ENCODE data around the gene NDEL1.

NDEL1 gene

GRCh38 chr17:8490256-8491023 is 54.8 kb downstream of the NDEL1 start:
- no peak for DNase-seq (ENCODE audit: extremely low spot score)
- TF ChIP-seq CTCF (IDR thresholded peaks at IDR 0.05; ENCODE audit: control extremely low read depth, extremely low read depth, low read depth, missing control alignments) = no peak
- POLR2A ChIA-PET = no interaction called here
- CTCF ChIA-PET = interaction anchor here (2.6 kb wide), 1 partner anchor 10 kb away, joined by 10 read pairs; no protein-coding TSS in a partner anchor

GRCh38 chr17:8492121-8492520 is 56.4 kb downstream of the NDEL1 start:
- ChIA-PET POLR2A (interaction anchor here (0.5 kb wide), 1 partner anchor 409 kb away, joined by 6 read pairs; no protein-coding TSS in a partner anchor), CTCF (interaction anchor here (2.6 kb wide), 1 partner anchor 12 kb away, joined by 10 read pairs; no protein-coding TSS in a partner anchor)
- no peak for DNase-seq (ENCODE audit: extremely low spot score)
- TF ChIP-seq CTCF (IDR thresholded peaks at IDR 0.05; ENCODE audit: control extremely low read depth, extremely low read depth, low read depth, missing control alignments) = no peak

- no peak for DNase-seq (ENCODE audit: extremely low spot score)
- ChIA-PET POLR2A (no interaction called here), CTCF (interaction anchor here (1.3 kb wide), 1 partner anchor 84 kb away, joined by 3 read pairs; no protein-coding TSS in a partner anchor)
- no peak for TF ChIP-seq CTCF (IDR thresholded peaks at IDR 0.05; ENCODE audit: control extremely low read depth, extremely low read depth, low read depth, missing control alignments)
These were observed 58.3 kb downstream of the NDEL1 start for GRCh38 chr17:8494021-8494420.

- DNase-seq (ENCODE audit: extremely low spot score) = no peak
- no peak for TF ChIP-seq CTCF (IDR thresholded peaks at IDR 0.05; ENCODE audit: control extremely low read depth, extremely low read depth, low read depth, missing control alignments)
- ChIA-PET CTCF (interaction anchor here (0.9 to 1.3 kb wide), 4 partner anchors 9 to 85 kb away, joined by 3 to 4 read pairs (median 3); no protein-coding TSS in a partner anchor), POLR2A (no interaction called here)
These were observed 58.9 kb downstream of the NDEL1 start for GRCh38 chr17:8494506-8495111.

GRCh38 chr17:8496081-8496480 is 60.4 kb downstream of the NDEL1 start:
- no peak for TF ChIP-seq CTCF (IDR thresholded peaks at IDR 0.05; ENCODE audit: control extremely low read depth, extremely low read depth, low read depth, missing control alignments)
- POLR2A ChIA-PET = no interaction called here
- DNase-seq (ENCODE audit: extremely low spot score) = no peak
- CTCF ChIA-PET = interaction anchor here (0.9 to 1.4 kb wide), 3 partner anchors 10 to 14 kb away, joined by 3 to 5 read pairs (median 3); no protein-coding TSS in a partner anchor

GRCh38 chr17:8499171-8499570 is 63.5 kb downstream of the NDEL1 start:
- no peak for TF ChIP-seq CTCF (IDR thresholded peaks at IDR 0.05; ENCODE audit: control extremely low read depth, extremely low read depth, low read depth, missing control alignments)
- DNase-seq (ENCODE audit: extremely low spot score) = no peak
- ChIA-PET POLR2A (no interaction called here), CTCF (interaction anchor here (1.0 kb wide), 1 partner anchor 16 kb away, joined by 3 read pairs; no protein-coding TSS in a partner anchor)
